GM19240 (cell line): ENCODE results near the gene CBL.

ENCODE experiments used
- DNase-seq: peaks from one replicate; pipeline ENCODE4 v3.0.0; 2011; ENCODE audit warnings: low spot score; ENCODE audit not compliant: insufficient read length

Gene CBL

GRCh38 chr11:119330237-119330636, 124.1 kb downstream of the CBL start:
- no peak for DNase-seq

- no peak for DNase-seq
Observed at GRCh38 chr11:119332111-119332765, 126.1 kb downstream of the CBL start.

- peak; percentile 99 for DNase-seq
Observed at GRCh38 chr11:119334174-119334930, 128.2 kb downstream of the CBL start, which contains the start of gene RNF26. RNF26 (plus strand) TSS chr11:119334527; CDS start chr11:119335123, 596 bp downstream.

GRCh38 chr11:119335091-119335654, 129.0 kb downstream of the CBL start:
- DNase-seq, result no peak

- no peak for DNase-seq
Observed at GRCh38 chr11:119335655-119336543, 129.8 kb downstream of the CBL start.

- no peak for DNase-seq
Observed at GRCh38 chr11:119336744-119337469, 130.8 kb downstream of the CBL start.

- DNase-seq, result no peak
Observed at GRCh38 chr11:119337581-119338317, 131.6 kb downstream of the CBL start.

GRCh38 chr11:119338318-119338890, 132.3 kb downstream of the CBL start:
- peak; percentile 83 for DNase-seq

GRCh38 chr11:119338965-119339588, 132.9 kb downstream of the CBL start:
- DNase-seq, result no peak

GRCh38 chr11:119339589-119340334, 133.6 kb downstream of the CBL start:
- DNase-seq, result no peak

- no peak for DNase-seq
Observed at GRCh38 chr11:119340335-119341221, 134.4 kb downstream of the CBL start, which contains the start of gene C1QTNF5. C1QTNF5 (minus strand) TSS chr11:119340883; CDS start chr11:119340397, 486 bp downstream.

GRCh38 chr11:119341222-119342022, 135.3 kb downstream of the CBL start:
- DNase-seq, result no peak

- no peak for DNase-seq
Observed at GRCh38 chr11:119342023-119342300, 135.8 kb downstream of the CBL start.

- DNase-seq, result no peak
Observed at GRCh38 chr11:119342362-119343130, 136.4 kb downstream of the CBL start.

- DNase-seq, result no peak
Observed at GRCh38 chr11:119343726-119344125, 137.6 kb downstream of the CBL start.
